Astrocyte of the cerebellum (primary cell): ENCODE data around the gene ZFHX2.

Experiments used
- DNase-seq: peaks from one replicate; pipeline ENCODE4 v3.0.0-alpha.2; 2011; ENCODE audit warnings: low read depth
- H3K4me3 ChIP-seq: 2 replicates; pipeline ENCODE4 v1.5.1; 2011; ENCODE audit warnings: mild to moderate bottlenecking, low read depth, low read length, moderate library complexity
- CTCF ChIP-seq: IDR thresholded peaks from 2 replicates; pipeline ENCODE4 v1.5.1; 2012; ENCODE audit warnings: low read length, low read depth, moderate library complexity, mild to moderate bottlenecking; ENCODE audit errors: missing control alignments
- in situ Hi-C: cut with HindIII; loops from 2 replicates; pipeline ENCODE4 v1.10.0; 2017; ENCODE audit warnings: low sequenced_read_pairs

Gene ZFHX2

GRCh38 chr14:23517650-23518326 lies 33.8 kb downstream of the ZFHX2 start:
- no peak overlapping the region for H3K4me3 ChIP-seq
- DNase-seq = no peak
- no peak for TF ChIP-seq CTCF
- in situ Hi-C loops = no loop called here

GRCh38 chr14:23514644-23514957 lies 37.0 kb downstream of the ZFHX2 start:
- H3K4me3 ChIP-seq = no peak overlapping the region
- in situ Hi-C loops = no loop called here
- no peak for TF ChIP-seq CTCF

GRCh38 chr14:23513818-23514643 lies 37.5 kb downstream of the ZFHX2 start:
- in situ Hi-C loops = no loop called here
- H3K4me3 ChIP-seq = no peak overlapping the region
- no peak for TF ChIP-seq CTCF
- no peak for DNase-seq

More at GRCh38 chr14:23514644-23514957, 37.0 kb downstream of the ZFHX2 start:
- no peak for DNase-seq

GRCh38 chr14:23513005-23513817 lies 38.4 kb downstream of the ZFHX2 start:
- no peak for DNase-seq
- in situ Hi-C loops = no loop called here
- no peak for TF ChIP-seq CTCF
- no peak overlapping the region for H3K4me3 ChIP-seq

- DNase-seq = no peak
- H3K4me3 ChIP-seq = peak overlapping the region; percentile 31
- in situ Hi-C loops = no loop called here
- no peak for TF ChIP-seq CTCF
Observed at GRCh38 chr14:23512156-23512555, 39.4 kb downstream of the ZFHX2 start.

- in situ Hi-C loops = no loop called here
- H3K4me3 ChIP-seq = no peak overlapping the region
- DNase-seq = no peak
- TF ChIP-seq CTCF = no peak
Observed at GRCh38 chr14:23494223-23494622, 57.3 kb downstream of the ZFHX2 start.
